Spleen (tissue), 7 donors: ENCODE data around the gene GAS7.

Experiments used
- CTCF ChIP-seq, 11 experiments: fragments of 200-600 bp in 7 of 11; fragments of 450-650 bp in 4 of 11; sonication (generic) in 4 of 11; IDR thresholded peaks in 8 of 11; conservative IDR thresholded peaks in 3 of 11; 1 replicate in 7 of 11; 2 replicates in 4 of 11; pipeline versions ENCODE4 v1.4.0 to v1.8.0; 2016 to 2021; ENCODE audit warnings: antibody characterized with exemption in 11 of 11, inconsistent platforms in 4 of 11, mild to moderate bottlenecking in 1 of 11
- POLR2AphosphoS5 ChIP-seq, 3 donors: sonication (generic); formaldehyde crosslinking; IDR thresholded peaks; one replicate each; pipeline ENCODE4 v1.5.1; 2017; ENCODE audit warnings: antibody characterized with exemption in 3 of 3
- donor health status: DM: no; HTN: no; CAD: no; lungs with moderate emphysema.
- donor health status: DM: no; HTN: no; CAD: no.
- donor health status: DM: no; HTN: no; CAD: no.

- TF ChIP-seq CTCF (IDR thresholded peaks at IDR 0.05 in 8 of 11, conservative IDR thresholded peaks at IDR 0.05 in 3 of 11) (no peak), POLR2AphosphoS5 (IDR thresholded peaks at IDR 0.05) (no peak)
Measured at GRCh38 chr17:10144456-10144855, 54.0 kb downstream of the GAS7 start.
